B cell (primary cell): ENCODE data around the gene FOXN4.

Source experiments
- EZH2 ChIP-seq: IDR thresholded peaks from 2 replicates; pipeline ENCODE4 v1.6.1; 2012; ENCODE audit warnings: borderline replicate concordance, low read depth, mild to moderate bottlenecking, moderate library complexity, low read length; ENCODE audit not compliant: insufficient read depth, poor library complexity, severe bottlenecking
- TF ChIP-seq, protein P1 (sequence below): fragments of 200-600 bp; IDR thresholded peaks from one replicate; pipeline ENCODE4 v1.8.0; 2022; ENCODE audit warnings: antibody characterized with exemption, mild to moderate bottlenecking

DNA sequence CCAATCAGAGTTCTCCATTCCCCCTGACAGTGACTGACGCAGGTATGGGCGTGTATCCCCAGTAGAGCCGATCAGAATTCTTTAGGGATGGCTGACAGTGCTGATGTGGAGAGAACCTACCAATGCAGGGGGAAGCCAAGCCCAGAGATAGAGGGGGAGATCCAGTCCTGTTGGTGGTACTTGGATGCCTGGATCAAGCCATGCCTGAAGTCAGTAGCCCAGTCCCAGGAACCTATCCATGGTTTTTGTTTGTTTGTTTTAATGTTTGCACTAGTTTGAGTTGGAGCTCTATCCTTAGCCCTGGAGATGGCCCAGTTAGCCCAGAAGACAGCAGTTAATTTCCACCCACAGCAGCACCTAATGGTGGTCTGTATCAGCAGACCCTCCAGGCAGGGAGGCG lies 40.2 kb downstream of the FOXN4 start:
- TF ChIP-seq, protein P1, sequence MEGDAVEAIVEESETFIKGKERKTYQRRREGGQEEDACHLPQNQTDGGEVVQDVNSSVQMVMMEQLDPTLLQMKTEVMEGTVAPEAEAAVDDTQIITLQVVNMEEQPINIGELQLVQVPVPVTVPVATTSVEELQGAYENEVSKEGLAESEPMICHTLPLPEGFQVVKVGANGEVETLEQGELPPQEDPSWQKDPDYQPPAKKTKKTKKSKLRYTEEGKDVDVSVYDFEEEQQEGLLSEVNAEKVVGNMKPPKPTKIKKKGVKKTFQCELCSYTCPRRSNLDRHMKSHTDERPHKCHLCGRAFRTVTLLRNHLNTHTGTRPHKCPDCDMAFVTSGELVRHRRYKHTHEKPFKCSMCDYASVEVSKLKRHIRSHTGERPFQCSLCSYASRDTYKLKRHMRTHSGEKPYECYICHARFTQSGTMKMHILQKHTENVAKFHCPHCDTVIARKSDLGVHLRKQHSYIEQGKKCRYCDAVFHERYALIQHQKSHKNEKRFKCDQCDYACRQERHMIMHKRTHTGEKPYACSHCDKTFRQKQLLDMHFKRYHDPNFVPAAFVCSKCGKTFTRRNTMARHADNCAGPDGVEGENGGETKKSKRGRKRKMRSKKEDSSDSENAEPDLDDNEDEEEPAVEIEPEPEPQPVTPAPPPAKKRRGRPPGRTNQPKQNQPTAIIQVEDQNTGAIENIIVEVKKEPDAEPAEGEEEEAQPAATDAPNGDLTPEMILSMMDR = no peak
- TF ChIP-seq EZH2 = no peak
